ENCODE data around the gene CCDC184.

DNA sequence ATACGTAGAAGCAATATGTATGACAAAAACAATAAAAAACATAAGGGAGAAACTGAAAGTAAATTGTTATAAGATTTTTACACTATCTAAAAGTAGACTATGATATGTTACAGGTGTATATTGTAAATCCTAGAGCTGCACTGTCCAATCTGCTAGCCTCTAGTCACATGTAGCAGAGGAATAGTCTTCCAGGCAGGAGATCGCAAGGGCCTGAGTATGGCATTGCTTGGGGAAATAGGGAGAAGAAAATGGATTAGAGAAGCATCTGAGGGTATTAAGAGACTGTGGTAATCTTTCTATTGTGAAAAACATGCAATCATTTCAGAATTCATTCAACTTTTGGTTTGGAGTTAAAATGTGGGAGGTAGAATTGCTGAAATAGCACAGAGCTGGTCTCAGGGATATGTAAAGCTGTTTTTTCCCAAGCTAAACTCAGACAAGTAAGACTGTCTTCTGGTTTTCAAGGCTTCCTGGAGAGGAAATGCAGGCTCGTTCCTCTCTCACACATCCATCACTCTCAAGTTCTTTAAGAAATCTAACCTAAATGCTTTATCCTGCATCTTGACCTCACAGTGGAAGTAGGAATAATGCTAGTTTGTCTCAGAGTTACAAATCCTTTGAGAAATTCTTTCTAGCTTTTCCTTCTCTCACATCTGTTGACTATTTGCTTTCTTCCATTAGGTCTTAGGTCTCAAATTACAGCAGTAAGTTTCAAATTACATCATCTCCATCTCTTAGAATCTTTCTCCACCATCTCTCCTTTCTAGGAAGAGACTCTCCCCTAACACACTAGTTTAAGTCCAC, 7.6 kb upstream of the CCDC184 start:
- TF ChIP-seq CTCF (IDR thresholded peaks at IDR 0.05; ENCODE audit: low read length): no peak
- TF ChIP-seq EZH2 (optimal IDR thresholded peaks at IDR 0.05; ENCODE audit: low read depth, low read length): no peak
